Measurements from ENCODE around the gene UBTD2. TPM values are rescaled to one million over a fixed set of nuclear protein-coding genes. Genes with fewer than 3 reads are reported as not detected.

UBTD2 gene
- polyA plus RNA-seq, 1 experiment, result 33.3 TPM

DNA sequence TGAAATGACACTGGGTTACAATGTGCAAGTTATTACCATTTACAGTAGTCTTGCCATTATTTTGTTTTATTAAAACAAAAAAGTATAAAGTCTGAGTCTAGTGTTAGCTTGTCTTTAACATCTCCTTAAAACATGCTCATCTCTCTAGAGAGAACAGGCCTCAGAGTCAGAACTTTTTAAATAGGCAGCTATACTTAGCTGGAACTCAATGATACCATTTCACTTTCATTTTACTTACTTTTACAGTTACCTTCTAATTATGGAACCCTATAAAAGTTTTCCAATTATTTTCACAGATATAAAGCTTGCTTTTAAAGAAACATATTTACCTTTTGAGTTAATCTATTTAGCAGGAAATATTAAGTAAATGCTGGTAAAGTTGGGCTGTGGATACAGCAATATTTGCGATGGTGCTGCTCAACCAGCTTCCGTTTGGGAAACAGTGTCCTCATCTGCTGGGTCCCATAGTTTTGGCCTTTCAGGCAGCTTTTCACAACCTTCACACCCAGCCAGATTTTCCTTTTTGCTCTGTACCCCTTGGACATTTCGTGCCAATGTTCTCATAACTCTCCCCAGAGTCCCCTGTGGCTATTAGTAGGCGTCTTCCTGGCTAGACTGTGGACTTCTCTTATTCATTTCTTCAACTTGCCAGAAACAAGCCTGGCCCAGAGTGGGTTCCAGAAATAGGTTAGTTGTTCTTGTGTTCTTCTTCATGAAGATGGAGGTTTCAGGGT lies 36.3 kb upstream of the UBTD2 start:
- TF ChIP-seq, protein P1, sequence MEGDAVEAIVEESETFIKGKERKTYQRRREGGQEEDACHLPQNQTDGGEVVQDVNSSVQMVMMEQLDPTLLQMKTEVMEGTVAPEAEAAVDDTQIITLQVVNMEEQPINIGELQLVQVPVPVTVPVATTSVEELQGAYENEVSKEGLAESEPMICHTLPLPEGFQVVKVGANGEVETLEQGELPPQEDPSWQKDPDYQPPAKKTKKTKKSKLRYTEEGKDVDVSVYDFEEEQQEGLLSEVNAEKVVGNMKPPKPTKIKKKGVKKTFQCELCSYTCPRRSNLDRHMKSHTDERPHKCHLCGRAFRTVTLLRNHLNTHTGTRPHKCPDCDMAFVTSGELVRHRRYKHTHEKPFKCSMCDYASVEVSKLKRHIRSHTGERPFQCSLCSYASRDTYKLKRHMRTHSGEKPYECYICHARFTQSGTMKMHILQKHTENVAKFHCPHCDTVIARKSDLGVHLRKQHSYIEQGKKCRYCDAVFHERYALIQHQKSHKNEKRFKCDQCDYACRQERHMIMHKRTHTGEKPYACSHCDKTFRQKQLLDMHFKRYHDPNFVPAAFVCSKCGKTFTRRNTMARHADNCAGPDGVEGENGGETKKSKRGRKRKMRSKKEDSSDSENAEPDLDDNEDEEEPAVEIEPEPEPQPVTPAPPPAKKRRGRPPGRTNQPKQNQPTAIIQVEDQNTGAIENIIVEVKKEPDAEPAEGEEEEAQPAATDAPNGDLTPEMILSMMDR (IDR thresholded peaks at IDR 0.05; ENCODE audit: low read depth, low read length), result no peak
- CTCF ChIA-PET, result interaction anchor here (0.5 kb wide), 1 partner anchor 13 kb away, joined by 7 read pairs; no protein-coding TSS in a partner anchor
- Histone ChIP-seq H3K9me3 (ENCODE audit: control insufficient read depth, insufficient read depth, low read length) (no peaks in the 10 kb centered on the region), H3K27me3 (ENCODE audit: control insufficient read depth, insufficient read depth, low read length) (no peaks in the 10 kb centered on the region), H3K27ac (ENCODE audit: low read depth, low read length) (no peak overlapping the region), H3K4me3 (ENCODE audit: low read depth, low read length) (no peak overlapping the region)
- no peak for DNase-seq (ENCODE audit: low read depth, low spot score)
- POLR2A ChIA-PET, result interaction anchor here (0.6 kb wide), 1 partner anchor 266 kb away, joined by 3 read pairs; no protein-coding TSS in a partner anchor

DNA sequence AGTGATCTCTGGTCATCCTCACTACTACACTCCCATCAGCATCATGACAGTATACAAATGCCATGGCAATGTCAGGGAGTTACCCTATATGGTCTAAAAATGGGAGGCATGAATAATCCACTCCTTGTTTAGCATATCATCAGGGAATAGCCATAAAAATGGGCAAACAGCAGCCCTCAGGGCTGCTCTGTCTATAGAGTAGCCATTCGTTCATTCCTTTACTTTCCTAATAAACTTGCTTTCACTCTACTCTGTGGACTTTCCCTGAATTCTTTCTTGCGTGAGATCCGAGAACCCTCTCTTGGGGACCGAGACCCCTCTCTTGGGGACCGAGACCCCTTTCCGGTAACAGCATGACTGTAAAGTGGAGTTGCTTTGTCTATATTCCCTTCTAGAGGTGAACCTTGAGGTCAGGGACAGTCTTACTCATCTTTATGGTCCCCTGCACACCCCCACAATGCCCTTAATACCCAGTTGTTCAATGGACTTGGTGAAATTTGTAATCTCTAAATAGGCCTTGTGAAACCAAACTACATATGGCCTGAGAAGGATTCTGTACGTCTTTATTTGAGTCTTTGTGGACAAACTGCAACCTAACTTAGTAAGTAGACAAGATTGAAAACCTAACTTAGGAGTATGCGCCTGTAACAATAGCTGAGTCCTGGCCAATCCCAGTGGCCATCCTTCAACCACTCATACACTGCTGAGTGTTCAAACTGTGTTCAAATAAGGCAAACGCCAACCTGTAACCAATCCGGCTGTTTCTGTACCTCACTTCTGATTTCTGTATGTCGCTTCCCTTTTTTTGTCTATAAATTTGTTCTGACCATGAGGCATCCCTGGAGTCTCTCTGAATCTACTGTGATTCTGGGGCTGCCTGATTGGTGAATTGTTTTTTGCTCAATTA lies 32.3 kb upstream of the UBTD2 start:
- no peak for DNase-seq (ENCODE audit: low read depth, low spot score)
- CTCF ChIA-PET, result interaction anchor here (0.6 kb wide), 2 partner anchors 63 to 257 kb away, joined by 3 read pairs; no protein-coding TSS in a partner anchor
- Histone ChIP-seq H3K27me3 (ENCODE audit: control insufficient read depth, insufficient read depth, low read length) (peaks cover 2% of the 10 kb centered on the region), H3K4me3 (ENCODE audit: low read depth, low read length) (no peak overlapping the region), H3K27ac (ENCODE audit: low read depth, low read length) (no peak overlapping the region), H3K9me3 (ENCODE audit: control insufficient read depth, insufficient read depth, low read length) (no peaks in the 10 kb centered on the region)
- POLR2A ChIA-PET, result no interaction called here
- TF ChIP-seq, protein P1 (IDR thresholded peaks at IDR 0.05; ENCODE audit: low read depth, low read length), result no peak

DNA sequence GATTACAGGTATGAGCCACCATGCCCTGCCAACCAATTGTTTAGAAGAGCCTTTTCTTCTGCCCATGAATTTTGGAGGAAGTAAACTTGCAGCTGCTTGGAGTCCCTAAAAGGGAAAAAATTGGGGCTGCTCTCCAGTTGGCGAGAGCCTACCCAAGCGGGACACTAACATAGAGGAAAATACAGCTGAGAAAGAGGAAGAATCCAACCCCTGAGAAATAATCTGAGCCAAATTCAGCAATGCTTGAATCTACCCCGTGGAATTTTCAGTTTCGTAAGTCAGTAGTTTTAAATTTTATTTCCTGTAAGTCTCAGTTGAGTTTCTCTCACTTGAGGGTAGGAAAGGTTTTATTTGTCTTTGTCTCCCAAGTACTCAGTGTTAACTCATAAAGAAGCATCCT lies 30.4 kb upstream of the UBTD2 start:
- POLR2A ChIA-PET, result no interaction called here
- H3K27me3 ChIP-seq (ENCODE audit: control insufficient read depth, insufficient read depth, low read length), result peaks cover 2% of the 10 kb centered on the region
- no peaks in the 10 kb centered on the region for H3K9me3 ChIP-seq (ENCODE audit: control insufficient read depth, insufficient read depth, low read length)
- TF ChIP-seq, protein P1 (IDR thresholded peaks at IDR 0.05; ENCODE audit: low read depth, low read length), result no peak
- no peak overlapping the region for H3K27ac ChIP-seq (ENCODE audit: low read depth, low read length)
- CTCF ChIA-PET, result interaction anchor here (0.7 kb wide), 1 partner anchor 1105 kb away, joined by 4 read pairs; no protein-coding TSS in a partner anchor
- H3K4me3 ChIP-seq (ENCODE audit: low read depth, low read length), result no peak overlapping the region
- no peak for DNase-seq (ENCODE audit: low read depth, low spot score)

DNA sequence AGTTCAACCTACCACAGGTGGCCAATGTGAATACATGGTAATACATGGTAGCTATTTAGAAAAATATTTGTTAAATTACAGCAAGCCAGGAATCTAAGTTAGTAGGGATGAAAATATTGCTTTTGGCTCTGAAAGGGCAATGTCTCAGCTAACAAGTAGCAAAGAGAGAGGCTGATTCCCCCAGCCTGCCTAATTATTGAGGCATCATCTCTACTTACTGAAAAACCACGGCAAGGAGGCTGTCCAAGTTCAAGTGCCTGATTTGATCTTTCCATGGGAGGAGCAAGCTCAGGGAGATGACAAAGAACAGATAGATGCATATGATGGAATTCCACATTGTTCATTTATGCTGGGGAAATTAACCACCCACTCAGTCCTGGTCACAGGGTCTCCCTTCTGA lies 28.7 kb upstream of the UBTD2 start:
- CTCF ChIA-PET, result no interaction called here
- Histone ChIP-seq H3K27me3 (ENCODE audit: control insufficient read depth, insufficient read depth, low read length) (peaks cover 2% of the 10 kb centered on the region), H3K9me3 (ENCODE audit: control insufficient read depth, insufficient read depth, low read length) (no peaks in the 10 kb centered on the region), H3K27ac (ENCODE audit: low read depth, low read length) (no peak overlapping the region), H3K4me3 (ENCODE audit: low read depth, low read length) (no peak overlapping the region)
- POLR2A ChIA-PET, result no interaction called here
- TF ChIP-seq, protein P1 (IDR thresholded peaks at IDR 0.05; ENCODE audit: low read depth, low read length), result no peak
- no peak for DNase-seq (ENCODE audit: low read depth, low spot score)

DNA sequence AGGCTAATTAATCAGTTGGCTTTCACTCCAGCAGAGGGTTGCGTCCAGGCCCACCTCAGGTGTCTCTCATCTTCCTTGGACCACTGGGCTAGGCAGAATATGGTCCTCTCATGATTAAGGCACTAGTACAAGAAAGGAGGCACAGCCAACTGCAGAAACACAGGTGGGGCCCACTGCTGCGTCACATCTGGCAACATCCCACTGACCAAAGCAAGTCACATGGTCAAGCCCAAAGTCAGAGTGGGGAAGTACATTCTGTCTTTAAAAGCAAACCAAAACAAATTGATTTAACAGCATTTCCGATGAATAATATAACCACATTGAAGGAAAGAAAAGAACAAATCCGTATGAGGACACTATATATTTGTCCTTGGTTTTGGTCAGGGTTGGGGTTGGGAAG lies 28.0 kb upstream of the UBTD2 start:
- H3K9me3 ChIP-seq (ENCODE audit: control insufficient read depth, insufficient read depth, low read length), result no peaks in the 10 kb centered on the region
- TF ChIP-seq, protein P1 (IDR thresholded peaks at IDR 0.05; ENCODE audit: low read depth, low read length), result no peak
- CTCF ChIA-PET, result no interaction called here
- H3K27ac ChIP-seq (ENCODE audit: low read depth, low read length), result no peak overlapping the region
- no peak for DNase-seq (ENCODE audit: low read depth, low spot score)
- peaks cover 2% of the 10 kb centered on the region for H3K27me3 ChIP-seq (ENCODE audit: control insufficient read depth, insufficient read depth, low read length)
- POLR2A ChIA-PET, result no interaction called here
- no peak overlapping the region for H3K4me3 ChIP-seq (ENCODE audit: low read depth, low read length)
